CD4-positive, alpha-beta T cell treated with Interleukin-2 at 100 ng/mL for 4 hours (primary cell): ENCODE measurements around the gene CPB1.

Experiments used
- DNase-seq: peaks from one replicate; pipeline ENCODE4 v3.0.0-alpha.2; 2020; ENCODE audit warnings: low spot score

Gene CPB1

GRCh38 chr3:148883163-148883562 lies 55.6 kb downstream of the CPB1 start:
- DNase-seq = no peak

GRCh38 chr3:148884261-148884660 lies 56.6 kb downstream of the CPB1 start:
- no peak for DNase-seq

- no peak for DNase-seq
Measured at GRCh38 chr3:148889828-148890227, 62.2 kb downstream of the CPB1 start.

GRCh38 chr3:148896062-148896461 lies 68.5 kb downstream of the CPB1 start:
- no peak for DNase-seq

GRCh38 chr3:148901987-148902791 lies 74.6 kb downstream of the CPB1 start:
- DNase-seq = no peak

GRCh38 chr3:148903022-148903442 lies 75.4 kb downstream of the CPB1 start:
- no peak for DNase-seq

GRCh38 chr3:148903941-148904340 lies 76.3 kb downstream of the CPB1 start:
- no peak for DNase-seq

- DNase-seq = no peak
Measured at GRCh38 chr3:148906667-148907066, 79.1 kb downstream of the CPB1 start.
